Mesenchymal stem cell (in vitro differentiated cells and primary cell): ENCODE results near the gene ANTXR2.
A peak's percentile ranks its signal among the peaks of the same experiment; 100 is the strongest.

ENCODE experiments used
- DNase-seq: peaks from one replicate; pipeline ENCODE4 v3.0.0-alpha.2; 2013
- H2AFZ ChIP-seq: one replicate; pipeline ENCODE4 v1.6.1; 2013; ENCODE audit warnings: low read depth, mild to moderate bottlenecking, control low read depth, inconsistent platforms, low read length, moderate library complexity
- H2AK5ac ChIP-seq: 2 replicates; pipeline ENCODE4 v1.6.1; 2013; ENCODE audit warnings: low read length, moderate library complexity, mild to moderate bottlenecking, inconsistent platforms; ENCODE audit not compliant: severe bottlenecking
- H2BK120ac ChIP-seq: one replicate; pipeline ENCODE4 v1.6.1; 2013; ENCODE audit warnings: low read depth, mild to moderate bottlenecking, inconsistent platforms, low read length, moderate library complexity
- H2BK12ac ChIP-seq, 2 experiments: one replicate each; pipeline ENCODE4 v1.6.1; 2013; ENCODE audit warnings: inconsistent platforms in 2 of 2, low read length in 2 of 2, mild to moderate bottlenecking in 2 of 2, moderate library complexity in 2 of 2, control low read depth in 1 of 2
- H2BK15ac ChIP-seq: one replicate; pipeline ENCODE4 v1.6.1; 2013; ENCODE audit warnings: mild to moderate bottlenecking, low read depth, inconsistent platforms; ENCODE audit not compliant: poor library complexity, severe bottlenecking
- H2BK5ac ChIP-seq: 2 replicates; pipeline ENCODE4 v1.6.1; 2013; ENCODE audit warnings: low read depth, mild to moderate bottlenecking, low read length, control low read depth, inconsistent platforms; ENCODE audit not compliant: poor library complexity, severe bottlenecking
- H3K14ac ChIP-seq, 2 experiments: one replicate each; pipeline ENCODE4 v1.6.1; 2013; ENCODE audit warnings: inconsistent platforms in 2 of 2, low read length in 2 of 2, control low read depth in 1 of 2, mild to moderate bottlenecking in 1 of 2, moderate library complexity in 1 of 2
- H3K18ac ChIP-seq, 2 experiments: one replicate each; pipeline ENCODE4 v1.6.1; 2013; ENCODE audit warnings: inconsistent platforms in 2 of 2, low read length in 2 of 2, control low read depth in 1 of 2, low read depth in 1 of 2, mild to moderate bottlenecking in 1 of 2
- H3K23ac ChIP-seq, 2 experiments: one replicate each; pipeline ENCODE4 v1.6.1; 2013; ENCODE audit warnings: inconsistent platforms in 2 of 2, low read length in 2 of 2, mild to moderate bottlenecking in 2 of 2, moderate library complexity in 2 of 2, control low read depth in 1 of 2
- H3K27ac ChIP-seq: 2 replicates; pipeline ENCODE4 v1.5.1; 2013; ENCODE audit warnings: mild to moderate bottlenecking, moderate library complexity, low read length, control low read depth, inconsistent platforms; ENCODE audit not compliant: poor library complexity, severe bottlenecking
- H3K27me3 ChIP-seq, 2 experiments: 2 replicates each; pipeline versions ENCODE4 v1.6.1 to v1.7.0; 2013; ENCODE audit warnings: low read length in 2 of 2, mild to moderate bottlenecking in 2 of 2, moderate library complexity in 2 of 2, control low read depth in 1 of 2, inconsistent platforms in 1 of 2; ENCODE audit not compliant: control insufficient read depth in 1 of 2, insufficient read depth in 1 of 2
- H3K36me3 ChIP-seq, 2 experiments: 2 replicates each; pipeline versions ENCODE4 v1.6.1 to v1.7.0; 2013; ENCODE audit warnings: low read length in 2 of 2, control low read depth in 1 of 2, inconsistent platforms in 1 of 2, low read depth in 1 of 2, mild to moderate bottlenecking in 1 of 2; ENCODE audit not compliant: insufficient read depth in 2 of 2, control insufficient read depth in 1 of 2
- H3K4ac ChIP-seq, 2 experiments: one replicate each; pipeline ENCODE4 v1.6.1; 2013; ENCODE audit warnings: inconsistent platforms in 2 of 2, low read length in 2 of 2, mild to moderate bottlenecking in 2 of 2, moderate library complexity in 2 of 2, control low read depth in 1 of 2, low read depth in 1 of 2
- H3K4me1 ChIP-seq: 2 replicates; pipeline ENCODE4 v1.6.1; 2013; ENCODE audit warnings: low read depth, low read length, control low read depth; ENCODE audit not compliant: control insufficient read depth, insufficient read depth
- H3K4me2 ChIP-seq: 2 replicates; pipeline ENCODE4 v1.6.1; 2013; ENCODE audit warnings: low read length, mild to moderate bottlenecking, inconsistent platforms; ENCODE audit not compliant: poor library complexity, severe bottlenecking
- H3K4me3 ChIP-seq, 2 experiments: 2 replicates each; pipeline versions ENCODE4 v1.5.1 to v1.7.0; 2013; ENCODE audit warnings: low read length in 2 of 2, mild to moderate bottlenecking in 2 of 2, control low read depth in 1 of 2, low read depth in 1 of 2; ENCODE audit not compliant: insufficient read depth in 1 of 2
- H3K79me1 ChIP-seq: replicated peaks from 2 replicates; pipeline ENCODE4 v1.6.1; 2013; ENCODE audit warnings: mild to moderate bottlenecking, control low read depth, low read length, inconsistent platforms; ENCODE audit not compliant: poor library complexity, severe bottlenecking
- H3K9ac ChIP-seq: 2 replicates; pipeline ENCODE4 v1.7.0; 2013; ENCODE audit warnings: mild to moderate bottlenecking, low read length, moderate library complexity
- H3K9me3 ChIP-seq: 2 replicates; pipeline ENCODE4 v1.7.0; 2013; ENCODE audit warnings: mild to moderate bottlenecking, low read length; ENCODE audit not compliant: control insufficient read depth
- H4K8ac ChIP-seq: one replicate; pipeline ENCODE4 v1.6.1; 2013; ENCODE audit warnings: inconsistent platforms, mild to moderate bottlenecking, low read length, moderate library complexity
- H4K91ac ChIP-seq: one replicate; pipeline ENCODE4 v1.6.1; 2013; ENCODE audit warnings: mild to moderate bottlenecking, low read length, inconsistent platforms
- WGBS: methylation state at CpG from one replicate; pipeline ENCODE4 v1.1.7; 2013; ENCODE audit warnings: mixed read lengths; 5-methylcytosine and 5-hydroxymethylcytosine counted together

The ANTXR2 gene

DNA sequence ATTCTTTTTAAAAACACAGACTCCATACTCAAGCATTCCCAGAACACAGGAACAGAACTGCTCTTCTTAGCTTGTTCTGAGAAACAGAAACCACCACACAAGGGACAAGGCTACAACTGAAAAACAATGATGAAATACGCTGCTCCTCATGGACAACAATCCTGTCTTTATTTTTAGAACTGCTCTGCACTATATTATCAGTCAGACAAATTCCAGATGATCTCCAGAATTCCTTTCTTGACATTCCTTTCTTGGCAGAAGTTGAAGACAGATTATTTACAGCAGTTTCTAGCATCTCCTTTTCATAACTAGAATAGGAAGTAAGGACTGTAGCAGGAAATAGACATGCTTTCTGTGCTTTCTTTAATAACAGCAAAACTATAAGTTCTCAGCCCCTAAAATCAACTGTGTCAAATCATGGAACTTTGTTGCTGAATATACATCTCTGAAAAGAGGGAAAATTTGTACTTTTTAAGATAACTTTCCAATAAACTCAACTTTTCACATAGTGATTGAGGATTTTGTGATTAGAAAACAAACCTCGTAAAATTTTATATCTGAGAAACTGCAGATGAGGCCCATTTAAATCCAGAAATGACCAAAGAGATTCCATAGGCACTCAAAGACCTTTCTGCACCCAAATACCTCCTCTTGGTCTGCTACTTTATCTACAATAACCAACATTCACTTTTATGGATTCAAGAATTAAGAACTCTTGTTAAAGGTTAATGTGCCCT lies 35.9 kb downstream of the ANTXR2 start:
- Histone ChIP-seq H3K36me3 (peaks cover 0 to 85% of the 10 kb centered on the region in 2 experiments), H3K4ac (no peak overlapping the region), H3K4me2 (no peak overlapping the region), H3K27me3 (no peaks in the 10 kb centered on the region), H3K14ac (no peak overlapping the region), H4K8ac (no peak overlapping the region), H3K23ac (no peak overlapping the region), H3K9ac (peak overlapping the region; percentile 81), H3K79me1 (no peaks in the 10 kb centered on the region), H3K9me3 (no peaks in the 10 kb centered on the region), H3K4me1 (peaks cover 1% of the 10 kb centered on the region), H3K27ac (peak overlapping the region; percentile 47), H2AK5ac (no peak overlapping the region), H4K91ac (no peak overlapping the region), H2AFZ (no peak overlapping the region), H2BK120ac (no peak overlapping the region), H3K18ac (no peak overlapping the region), H3K4me3 (no peak overlapping the region), H2BK12ac (no peak overlapping the region), H2BK5ac (no peak overlapping the region), H2BK15ac (no peak overlapping the region)
- peak; percentile 88 for DNase-seq
- WGBS, result 44% methylated on average over 2 of the region's 2 CpGs

DNA sequence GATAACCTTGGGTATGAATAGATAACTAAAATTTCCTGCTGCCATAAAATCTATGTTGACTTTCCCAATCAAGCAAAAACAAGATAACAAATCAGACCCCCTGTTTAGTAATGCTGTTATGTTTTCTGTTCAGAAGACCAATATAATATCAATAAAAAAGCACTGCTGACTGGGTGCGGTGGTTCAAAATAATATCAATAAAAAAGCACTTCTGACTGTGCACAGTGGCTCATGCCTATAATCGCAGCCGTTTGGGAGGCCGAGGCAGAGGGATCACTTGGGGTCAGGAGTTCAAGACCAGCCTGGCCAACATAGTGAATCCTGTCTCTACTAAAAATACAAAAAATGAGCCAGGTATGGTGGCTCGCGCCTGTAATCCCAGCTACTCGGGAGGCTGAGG lies 36.7 kb downstream of the ANTXR2 start:
- H2BK120ac ChIP-seq, result peak overlapping the region; percentile 27
- H3K4me3 ChIP-seq, result no peak overlapping the region
- peak overlapping the region; percentile 65 for H4K91ac ChIP-seq
- no peak overlapping the region for H2BK12ac ChIP-seq
- peak overlapping the region; percentile 18 to 77 for H3K18ac ChIP-seq
- H2AK5ac ChIP-seq, result no peak overlapping the region
- H4K8ac ChIP-seq, result no peak overlapping the region
- no peak overlapping the region for H2AFZ ChIP-seq
- H3K9ac ChIP-seq, result peak overlapping the region; percentile 81
- peak overlapping the region in 1 of 2 experiments; percentile 24 for H3K4ac ChIP-seq
- H3K9me3 ChIP-seq, result no peaks in the 10 kb centered on the region
- no peaks in the 10 kb centered on the region for H3K27me3 ChIP-seq
- H2BK15ac ChIP-seq, result no peak overlapping the region
- no peaks in the 10 kb centered on the region for H3K79me1 ChIP-seq
- DNase-seq, result no peak
- WGBS, result 90% methylated on average over 7 of the region's 7 CpGs
- peaks cover 1% of the 10 kb centered on the region for H3K4me1 ChIP-seq
- no peak overlapping the region for H3K14ac ChIP-seq
- H2BK5ac ChIP-seq, result no peak overlapping the region
- no peak overlapping the region for H3K4me2 ChIP-seq
- no peak overlapping the region for H3K27ac ChIP-seq
- peaks cover 0 to 85% of the 10 kb centered on the region in 2 experiments for H3K36me3 ChIP-seq
- no peak overlapping the region for H3K23ac ChIP-seq

DNA sequence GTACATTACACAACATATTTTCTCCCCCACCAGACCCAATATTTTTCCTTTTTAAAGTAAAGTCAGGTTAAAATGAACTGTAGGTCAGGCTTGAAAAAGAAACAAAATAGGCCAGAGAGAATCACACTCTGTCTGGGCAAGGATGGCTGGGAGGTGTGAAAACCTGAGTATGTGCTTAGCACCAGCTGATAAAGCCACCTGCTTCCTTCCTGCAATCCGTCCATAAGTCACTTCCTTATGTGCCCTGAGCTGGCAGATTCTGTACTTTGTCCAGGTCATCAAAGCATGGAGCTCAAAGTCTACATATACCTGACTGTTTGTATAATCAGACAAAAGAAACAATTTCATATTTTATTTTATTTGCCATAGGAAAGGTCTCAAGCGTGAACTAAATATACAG lies 37.7 kb downstream of the ANTXR2 start:
- no peak for DNase-seq
- Histone ChIP-seq H3K4me1 (peaks cover 1% of the 10 kb centered on the region), H2AK5ac (no peak overlapping the region), H2BK15ac (no peak overlapping the region), H3K4me2 (no peak overlapping the region), H2BK12ac (no peak overlapping the region), H2AFZ (no peak overlapping the region), H3K9ac (peak overlapping the region; percentile 2), H3K36me3 (peaks cover 0 to 85% of the 10 kb centered on the region in 2 experiments), H3K4me3 (no peak overlapping the region), H3K9me3 (no peaks in the 10 kb centered on the region), H3K23ac (peak overlapping the region in 1 of 2 experiments; percentile 34), H4K91ac (no peak overlapping the region), H3K18ac (no peak overlapping the region), H2BK5ac (no peak overlapping the region), H3K27ac (no peak overlapping the region), H3K79me1 (no peaks in the 10 kb centered on the region), H3K27me3 (no peaks in the 10 kb centered on the region), H2BK120ac (no peak overlapping the region), H3K4ac (no peak overlapping the region), H4K8ac (no peak overlapping the region), H3K14ac (no peak overlapping the region)
- 80% methylated on average over 1 of the region's 2 CpGs for WGBS

DNA sequence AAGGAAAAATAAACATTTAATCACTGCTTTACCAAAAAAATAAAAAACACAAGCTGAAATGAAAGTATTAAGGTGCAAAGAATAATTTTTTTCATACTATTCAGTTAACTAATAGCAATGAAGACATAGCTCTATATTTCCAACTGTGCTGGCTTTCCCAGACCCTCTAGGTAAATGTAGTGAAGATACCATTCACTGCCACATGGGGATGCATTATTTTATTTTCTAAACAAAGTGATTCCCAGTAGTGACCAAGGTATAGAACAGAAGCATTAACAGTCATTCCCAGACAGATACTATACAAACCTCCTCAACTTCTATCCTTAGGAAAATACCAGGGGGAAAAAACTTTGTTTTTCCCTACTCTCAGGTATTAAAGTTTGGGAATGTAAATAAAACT lies 39.4 kb downstream of the ANTXR2 start:
- Histone ChIP-seq H2BK15ac (no peak overlapping the region), H3K4me3 (no peak overlapping the region), H4K8ac (no peak overlapping the region), H3K4me2 (no peak overlapping the region), H2AFZ (no peak overlapping the region), H3K36me3 (peaks cover 0 to 86% of the 10 kb centered on the region in 2 experiments), H3K4me1 (peaks cover 1% of the 10 kb centered on the region), H3K27me3 (no peaks in the 10 kb centered on the region), H2AK5ac (no peak overlapping the region), H3K4ac (no peak overlapping the region), H3K14ac (no peak overlapping the region), H3K27ac (no peak overlapping the region), H3K23ac (no peak overlapping the region), H3K79me1 (peaks cover 1% of the 10 kb centered on the region), H2BK12ac (no peak overlapping the region), H2BK5ac (no peak overlapping the region), H4K91ac (no peak overlapping the region), H3K9ac (no peak overlapping the region), H2BK120ac (no peak overlapping the region), H3K18ac (no peak overlapping the region), H3K9me3 (no peaks in the 10 kb centered on the region)
- no peak for DNase-seq
